ENCODE data around the gene CADPS2. TPM values are rescaled to one million over a fixed set of nuclear protein-coding genes. Genes with fewer than 3 reads are reported as not detected.

The CADPS2 gene
- total RNA-seq, 1 experiment from 2014 or later = 12.2 TPM

DNA sequence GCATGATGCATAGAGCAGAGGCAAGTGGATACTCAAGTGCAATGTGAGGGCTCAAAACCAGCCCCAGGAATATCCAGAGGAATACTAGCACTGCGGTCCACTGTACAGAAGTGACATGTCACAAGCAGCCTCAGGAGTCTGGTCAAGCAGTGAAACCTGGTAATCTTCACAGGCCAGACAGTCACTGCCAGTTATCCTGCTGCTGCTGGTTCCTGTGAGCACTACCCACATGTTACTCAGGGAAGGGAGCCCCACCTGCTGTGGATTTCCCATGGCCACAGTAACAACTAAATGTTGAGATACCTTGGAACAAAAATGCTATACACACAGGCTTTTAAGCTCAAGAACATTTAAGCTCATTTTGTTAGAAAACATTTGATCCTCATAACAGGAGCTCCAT is 290.4 kb downstream of the CADPS2 start (continued):
- TF ChIP-seq MXD4 (CRISPR knock-in tag; IDR thresholded peaks at IDR 0.05; ENCODE audit: borderline replicate concordance) = no peak
- TF ChIP-seq, protein P1, sequence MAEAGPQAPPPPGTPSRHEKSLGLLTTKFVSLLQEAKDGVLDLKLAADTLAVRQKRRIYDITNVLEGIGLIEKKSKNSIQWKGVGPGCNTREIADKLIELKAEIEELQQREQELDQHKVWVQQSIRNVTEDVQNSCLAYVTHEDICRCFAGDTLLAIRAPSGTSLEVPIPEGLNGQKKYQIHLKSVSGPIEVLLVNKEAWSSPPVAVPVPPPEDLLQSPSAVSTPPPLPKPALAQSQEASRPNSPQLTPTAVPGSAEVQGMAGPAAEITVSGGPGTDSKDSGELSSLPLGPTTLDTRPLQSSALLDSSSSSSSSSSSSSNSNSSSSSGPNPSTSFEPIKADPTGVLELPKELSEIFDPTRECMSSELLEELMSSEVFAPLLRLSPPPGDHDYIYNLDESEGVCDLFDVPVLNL (CRISPR knock-in tag; IDR thresholded peaks at IDR 0.05; ENCODE audit: borderline replicate concordance, low read depth) = no peak
- TF ChIP-seq HMGA2 (CRISPR knock-in tag; IDR thresholded peaks at IDR 0.05) = no peak
- TF ChIP-seq, protein P2, sequence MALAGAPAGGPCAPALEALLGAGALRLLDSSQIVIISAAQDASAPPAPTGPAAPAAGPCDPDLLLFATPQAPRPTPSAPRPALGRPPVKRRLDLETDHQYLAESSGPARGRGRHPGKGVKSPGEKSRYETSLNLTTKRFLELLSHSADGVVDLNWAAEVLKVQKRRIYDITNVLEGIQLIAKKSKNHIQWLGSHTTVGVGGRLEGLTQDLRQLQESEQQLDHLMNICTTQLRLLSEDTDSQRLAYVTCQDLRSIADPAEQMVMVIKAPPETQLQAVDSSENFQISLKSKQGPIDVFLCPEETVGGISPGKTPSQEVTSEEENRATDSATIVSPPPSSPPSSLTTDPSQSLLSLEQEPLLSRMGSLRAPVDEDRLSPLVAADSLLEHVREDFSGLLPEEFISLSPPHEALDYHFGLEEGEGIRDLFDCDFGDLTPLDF (CRISPR knock-in tag; IDR thresholded peaks at IDR 0.05) = no peak
- TF ChIP-seq ESRRA (CRISPR knock-in tag; IDR thresholded peaks at IDR 0.05; ENCODE audit: borderline replicate concordance) = no peak
- TF ChIP-seq JUN (CRISPR knock-in tag; IDR thresholded peaks at IDR 0.05) = no peak
- TF ChIP-seq, protein P3, sequence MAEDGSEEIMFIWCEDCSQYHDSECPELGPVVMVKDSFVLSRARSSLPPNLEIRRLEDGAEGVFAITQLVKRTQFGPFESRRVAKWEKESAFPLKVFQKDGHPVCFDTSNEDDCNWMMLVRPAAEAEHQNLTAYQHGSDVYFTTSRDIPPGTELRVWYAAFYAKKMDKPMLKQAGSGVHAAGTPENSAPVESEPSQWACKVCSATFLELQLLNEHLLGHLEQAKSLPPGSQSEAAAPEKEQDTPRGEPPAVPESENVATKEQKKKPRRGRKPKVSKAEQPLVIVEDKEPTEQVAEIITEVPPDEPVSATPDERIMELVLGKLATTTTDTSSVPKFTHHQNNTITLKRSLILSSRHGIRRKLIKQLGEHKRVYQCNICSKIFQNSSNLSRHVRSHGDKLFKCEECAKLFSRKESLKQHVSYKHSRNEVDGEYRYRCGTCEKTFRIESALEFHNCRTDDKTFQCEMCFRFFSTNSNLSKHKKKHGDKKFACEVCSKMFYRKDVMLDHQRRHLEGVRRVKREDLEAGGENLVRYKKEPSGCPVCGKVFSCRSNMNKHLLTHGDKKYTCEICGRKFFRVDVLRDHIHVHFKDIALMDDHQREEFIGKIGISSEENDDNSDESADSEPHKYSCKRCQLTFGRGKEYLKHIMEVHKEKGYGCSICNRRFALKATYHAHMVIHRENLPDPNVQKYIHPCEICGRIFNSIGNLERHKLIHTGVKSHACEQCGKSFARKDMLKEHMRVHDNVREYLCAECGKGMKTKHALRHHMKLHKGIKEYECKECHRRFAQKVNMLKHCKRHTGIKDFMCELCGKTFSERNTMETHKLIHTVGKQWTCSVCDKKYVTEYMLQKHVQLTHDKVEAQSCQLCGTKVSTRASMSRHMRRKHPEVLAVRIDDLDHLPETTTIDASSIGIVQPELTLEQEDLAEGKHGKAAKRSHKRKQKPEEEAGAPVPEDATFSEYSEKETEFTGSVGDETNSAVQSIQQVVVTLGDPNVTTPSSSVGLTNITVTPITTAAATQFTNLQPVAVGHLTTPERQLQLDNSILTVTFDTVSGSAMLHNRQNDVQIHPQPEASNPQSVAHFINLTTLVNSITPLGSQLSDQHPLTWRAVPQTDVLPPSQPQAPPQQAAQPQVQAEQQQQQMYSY (CRISPR knock-in tag; IDR thresholded peaks at IDR 0.05) = no peak
- TF ChIP-seq ETV6 (CRISPR knock-in tag; IDR thresholded peaks at IDR 0.05) = no peak
- TF ChIP-seq, protein P4, sequence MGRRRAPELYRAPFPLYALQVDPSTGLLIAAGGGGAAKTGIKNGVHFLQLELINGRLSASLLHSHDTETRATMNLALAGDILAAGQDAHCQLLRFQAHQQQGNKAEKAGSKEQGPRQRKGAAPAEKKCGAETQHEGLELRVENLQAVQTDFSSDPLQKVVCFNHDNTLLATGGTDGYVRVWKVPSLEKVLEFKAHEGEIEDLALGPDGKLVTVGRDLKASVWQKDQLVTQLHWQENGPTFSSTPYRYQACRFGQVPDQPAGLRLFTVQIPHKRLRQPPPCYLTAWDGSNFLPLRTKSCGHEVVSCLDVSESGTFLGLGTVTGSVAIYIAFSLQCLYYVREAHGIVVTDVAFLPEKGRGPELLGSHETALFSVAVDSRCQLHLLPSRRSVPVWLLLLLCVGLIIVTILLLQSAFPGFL (CRISPR knock-in tag; IDR thresholded peaks at IDR 0.05; ENCODE audit: borderline replicate concordance) = no peak

DNA sequence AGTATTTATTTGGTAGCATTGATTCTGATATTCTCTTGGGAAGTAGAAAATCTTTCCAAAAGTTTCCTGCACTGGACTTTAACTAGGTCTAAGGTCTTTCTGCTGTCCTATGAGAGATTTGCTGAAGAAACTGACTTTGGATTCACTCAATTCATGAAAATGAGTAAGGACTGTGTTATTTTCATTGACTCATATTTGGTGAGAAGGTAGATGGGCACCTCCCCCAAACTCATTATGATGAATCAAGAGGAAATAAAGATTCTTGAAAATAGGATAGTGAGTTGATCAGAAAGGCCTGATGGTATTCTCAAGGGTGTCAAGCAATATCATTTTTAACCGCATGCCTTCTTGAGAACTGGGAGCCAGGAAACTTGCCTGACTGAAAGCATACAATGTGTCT is 297.6 kb downstream of the CADPS2 start:
- Mint-ChIP-seq H3K9me3 (peaks cover 10% of the 10 kb centered on the region), H3K4me3 (no peak overlapping the region), H3K4me1 (peaks cover 14% of the 10 kb centered on the region), H3K27ac (no peak overlapping the region), H3K36me3 (no peaks in the 10 kb centered on the region; the same call in 1 of the 2 replicates), H3K27me3 (ENCODE audit: low read depth) (no peaks in the 10 kb centered on the region)
- ChIA-PET POLR2A (no interaction called here), CTCF (no interaction called here)
- DNase-seq (ENCODE audit: low spot score) (no peak), ATAC-seq (no peak)
- TF ChIP-seq, protein P5, sequence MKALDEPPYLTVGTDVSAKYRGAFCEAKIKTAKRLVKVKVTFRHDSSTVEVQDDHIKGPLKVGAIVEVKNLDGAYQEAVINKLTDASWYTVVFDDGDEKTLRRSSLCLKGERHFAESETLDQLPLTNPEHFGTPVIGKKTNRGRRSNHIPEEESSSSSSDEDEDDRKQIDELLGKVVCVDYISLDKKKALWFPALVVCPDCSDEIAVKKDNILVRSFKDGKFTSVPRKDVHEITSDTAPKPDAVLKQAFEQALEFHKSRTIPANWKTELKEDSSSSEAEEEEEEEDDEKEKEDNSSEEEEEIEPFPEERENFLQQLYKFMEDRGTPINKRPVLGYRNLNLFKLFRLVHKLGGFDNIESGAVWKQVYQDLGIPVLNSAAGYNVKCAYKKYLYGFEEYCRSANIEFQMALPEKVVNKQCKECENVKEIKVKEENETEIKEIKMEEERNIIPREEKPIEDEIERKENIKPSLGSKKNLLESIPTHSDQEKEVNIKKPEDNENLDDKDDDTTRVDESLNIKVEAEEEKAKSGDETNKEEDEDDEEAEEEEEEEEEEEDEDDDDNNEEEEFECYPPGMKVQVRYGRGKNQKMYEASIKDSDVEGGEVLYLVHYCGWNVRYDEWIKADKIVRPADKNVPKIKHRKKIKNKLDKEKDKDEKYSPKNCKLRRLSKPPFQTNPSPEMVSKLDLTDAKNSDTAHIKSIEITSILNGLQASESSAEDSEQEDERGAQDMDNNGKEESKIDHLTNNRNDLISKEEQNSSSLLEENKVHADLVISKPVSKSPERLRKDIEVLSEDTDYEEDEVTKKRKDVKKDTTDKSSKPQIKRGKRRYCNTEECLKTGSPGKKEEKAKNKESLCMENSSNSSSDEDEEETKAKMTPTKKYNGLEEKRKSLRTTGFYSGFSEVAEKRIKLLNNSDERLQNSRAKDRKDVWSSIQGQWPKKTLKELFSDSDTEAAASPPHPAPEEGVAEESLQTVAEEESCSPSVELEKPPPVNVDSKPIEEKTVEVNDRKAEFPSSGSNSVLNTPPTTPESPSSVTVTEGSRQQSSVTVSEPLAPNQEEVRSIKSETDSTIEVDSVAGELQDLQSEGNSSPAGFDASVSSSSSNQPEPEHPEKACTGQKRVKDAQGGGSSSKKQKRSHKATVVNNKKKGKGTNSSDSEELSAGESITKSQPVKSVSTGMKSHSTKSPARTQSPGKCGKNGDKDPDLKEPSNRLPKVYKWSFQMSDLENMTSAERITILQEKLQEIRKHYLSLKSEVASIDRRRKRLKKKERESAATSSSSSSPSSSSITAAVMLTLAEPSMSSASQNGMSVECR (CRISPR knock-in tag; IDR thresholded peaks at IDR 0.05; ENCODE audit: borderline replicate concordance) = no peak

DNA sequence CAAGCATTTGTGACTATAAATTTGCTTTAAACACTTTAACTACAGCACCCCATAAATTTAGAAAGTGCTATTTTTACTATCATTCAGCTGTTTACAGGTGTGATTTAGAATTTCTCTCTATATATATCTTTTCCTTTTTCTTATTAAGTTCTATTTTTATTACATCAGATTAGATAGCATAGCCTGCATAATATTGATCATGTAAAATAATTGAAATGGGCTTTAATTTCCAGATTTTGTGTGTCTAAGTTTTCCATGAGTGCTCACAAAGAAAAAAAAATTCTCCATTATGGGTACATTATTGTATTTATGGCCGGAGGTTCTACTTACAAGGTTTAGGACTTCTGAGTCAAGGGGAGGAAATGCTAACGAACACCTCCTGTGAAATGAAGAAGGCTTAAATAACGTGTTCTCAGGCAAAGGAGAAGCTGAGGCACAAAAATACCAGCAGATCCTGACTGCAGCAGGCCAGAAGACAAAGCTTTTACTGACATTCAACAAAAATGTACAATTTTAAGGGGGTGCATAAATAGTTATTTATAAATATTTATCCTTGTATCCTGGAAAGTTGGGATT is 301.5 kb downstream of the CADPS2 start:
- H3K27ac Mint-ChIP-seq = peak overlapping the region; percentile 30; the same call in 1 of the 2 replicates
- peak; percentile 56 for ATAC-seq

More for the DNA sequence above, 301.5 kb downstream of the CADPS2 start:
- ChIA-PET POLR2A (no interaction called here), CTCF (no interaction called here)
- Mint-ChIP-seq H3K4me3 (no peak overlapping the region), H3K36me3 (no peaks in the 10 kb centered on the region), H3K27me3 (ENCODE audit: low read depth) (no peaks in the 10 kb centered on the region), H3K9me3 (0 out of 2 replicates have a peak, but pooled peaks cover 3% of the 10 kb centered on the region), H3K4me1 (peaks cover 23% of the 10 kb centered on the region)
- TF ChIP-seq ETV6 (CRISPR knock-in tag; IDR thresholded peaks at IDR 0.05) (no peak), IRF2 (CRISPR knock-in tag; IDR thresholded peaks at IDR 0.05; ENCODE audit: borderline replicate concordance, low read depth) (no peak)
- DNase-seq (ENCODE audit: low spot score) = no peak

Data from WTC11 (cell line).